HepG2 (cell line): Measurements from ENCODE around the gene ACYP2.

Experiments
- CHD4 ChIP-seq: fragments of 200-600 bp; sonication (generic); IDR thresholded peaks from 2 replicates; pipeline ENCODE4 v1.7.0; 2017; ENCODE audit warnings: mild to moderate bottlenecking, low read length, borderline replicate concordance
- ELF1 ChIP-seq: sonication (generic); formaldehyde crosslinking; IDR thresholded peaks from 2 replicates; pipeline ENCODE4 v1.4.0; 2020; ENCODE audit warnings: missing genetic modification reagents
- FOXM1 ChIP-seq: sonication (generic); formaldehyde crosslinking; IDR thresholded peaks from 2 replicates; pipeline ENCODE4 v1.5.0; 2020; ENCODE audit warnings: missing genetic modification reagents
- GZF1 ChIP-seq: sonication (generic); formaldehyde crosslinking; IDR thresholded peaks from 2 replicates; pipeline ENCODE4 v1.5.1; 2020; ENCODE audit warnings: mild to moderate bottlenecking, missing genetic modification reagents
- TAF1 ChIP-seq: sonication (generic); formaldehyde crosslinking; IDR thresholded peaks from 2 replicates; pipeline ENCODE4 v1.4.0; 2020; ENCODE audit warnings: missing genetic modification reagents
- ZNF563 ChIP-seq: sonication (generic); formaldehyde crosslinking; IDR thresholded peaks from 2 replicates; pipeline ENCODE4 v1.8.0; 2022; ENCODE audit warnings: mild to moderate bottlenecking, moderate library complexity, missing genetic modification reagents
- ZNF570 ChIP-seq: sonication (generic); formaldehyde crosslinking; IDR thresholded peaks from 2 replicates; pipeline ENCODE4 v1.4.0; 2020; ENCODE audit warnings: mild to moderate bottlenecking, missing genetic modification reagents, borderline replicate concordance
- ZNF672 ChIP-seq: sonication (generic); formaldehyde crosslinking; IDR thresholded peaks from 2 replicates; pipeline ENCODE4 v1.8.1; 2022; ENCODE audit warnings: missing genetic modification reagents
- TF ChIP-seq, protein P1 (sequence below): IDR thresholded peaks from 2 replicates; pipeline ENCODE4 v1.6.1; 2012; ENCODE audit warnings: inconsistent platforms

DNA sequence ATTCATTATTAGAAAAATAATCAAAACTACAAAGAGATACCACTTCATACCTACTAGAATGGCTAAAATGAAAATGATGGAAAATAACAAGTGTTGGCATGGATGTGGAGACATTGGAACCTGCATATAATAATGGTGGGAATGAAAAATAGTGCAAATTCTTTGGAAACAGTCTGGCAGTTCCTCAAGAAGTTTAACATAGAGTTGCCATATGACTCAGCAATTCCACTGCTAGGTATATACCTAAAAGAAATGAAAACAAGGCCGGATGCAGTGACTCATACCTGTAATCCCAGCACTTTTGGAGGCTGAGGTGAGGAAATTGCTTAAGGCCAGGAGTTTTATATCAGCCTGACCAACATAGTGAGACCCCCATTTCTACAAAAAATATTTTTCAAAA is 41.6 kb upstream of the ACYP2 start:
- TF ChIP-seq ZNF672 (CRISPR knock-in tag) (no peak), ELF1 (CRISPR knock-in tag) (no peak), TAF1 (CRISPR knock-in tag) (no peak), ZNF570 (CRISPR knock-in tag) (no peak), GZF1 (no peak), ZNF563 (CRISPR knock-in tag) (no peak), CHD4 (no peak), FOXM1 (CRISPR knock-in tag) (no peak)
- TF ChIP-seq, protein P1, sequence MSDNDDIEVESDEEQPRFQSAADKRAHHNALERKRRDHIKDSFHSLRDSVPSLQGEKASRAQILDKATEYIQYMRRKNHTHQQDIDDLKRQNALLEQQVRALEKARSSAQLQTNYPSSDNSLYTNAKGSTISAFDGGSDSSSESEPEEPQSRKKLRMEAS, result no peak
